NCI-H748 (cell line): ENCODE measurements around the gene GRM4.

ENCODE experiments used
- DNase-seq: peaks from one replicate; lab custom pipeline; 2025; ENCODE audit not compliant: unreplicated experiment; lab: John Stamatoyannopoulos, UW

The GRM4 gene

DNA sequence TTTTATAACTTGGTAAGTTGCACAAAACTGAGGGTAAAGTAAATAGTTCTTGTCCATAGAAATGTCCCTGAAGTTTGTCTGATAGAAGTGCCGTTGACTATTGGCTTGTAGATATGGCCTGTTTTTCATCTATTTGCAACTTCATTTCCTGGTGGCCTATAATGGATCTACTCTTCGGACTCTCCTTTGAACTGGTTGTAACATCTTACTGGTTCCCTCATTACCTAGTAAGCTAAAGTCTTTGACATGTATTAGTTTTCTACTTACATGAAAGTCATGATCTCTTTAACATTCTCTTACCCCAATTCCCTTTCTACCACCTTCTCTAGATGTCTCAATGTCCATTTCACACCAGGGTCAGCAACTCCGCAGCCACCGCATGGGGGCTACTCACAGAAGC is 146.3 kb downstream of the GRM4 start:
- no peak for DNase-seq

DNA sequence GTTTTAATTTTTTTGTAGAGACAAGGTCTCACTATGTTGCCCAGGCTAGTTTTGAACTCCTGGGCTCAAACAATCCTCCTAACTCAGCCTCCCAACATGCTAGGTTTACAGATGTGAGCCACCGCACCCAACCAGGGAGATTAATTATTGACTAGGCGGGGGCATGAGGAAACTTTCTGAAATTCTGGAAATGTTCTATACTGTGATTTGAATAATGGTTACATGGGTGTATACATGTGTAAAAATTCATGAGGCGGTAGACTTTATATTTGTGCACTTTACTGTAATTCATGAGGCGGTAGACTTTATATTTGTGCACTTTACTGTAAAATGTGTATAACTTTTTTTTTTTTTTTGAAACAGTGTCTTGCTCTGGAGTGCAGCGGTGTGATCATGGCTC is 147.2 kb downstream of the GRM4 start:
- DNase-seq = no peak

DNA sequence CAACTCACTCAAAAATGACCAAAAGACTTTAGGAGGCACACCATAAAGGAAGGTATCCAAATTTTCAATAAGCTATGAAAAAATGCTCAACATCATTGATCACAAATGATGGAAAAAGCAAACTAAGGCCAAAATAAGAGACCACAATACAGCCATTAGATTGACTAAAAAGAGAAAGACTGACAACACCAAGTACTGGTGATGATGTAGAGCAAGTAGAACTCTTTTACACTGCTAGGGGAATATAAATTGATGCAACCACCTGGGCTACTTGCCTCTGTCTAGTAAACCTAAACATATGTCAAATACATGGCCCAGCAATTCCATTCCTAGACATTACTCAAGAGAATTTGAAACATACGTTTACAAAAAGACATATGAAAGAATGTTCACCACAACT is 148.6 kb downstream of the GRM4 start:
- no peak for DNase-seq

DNA sequence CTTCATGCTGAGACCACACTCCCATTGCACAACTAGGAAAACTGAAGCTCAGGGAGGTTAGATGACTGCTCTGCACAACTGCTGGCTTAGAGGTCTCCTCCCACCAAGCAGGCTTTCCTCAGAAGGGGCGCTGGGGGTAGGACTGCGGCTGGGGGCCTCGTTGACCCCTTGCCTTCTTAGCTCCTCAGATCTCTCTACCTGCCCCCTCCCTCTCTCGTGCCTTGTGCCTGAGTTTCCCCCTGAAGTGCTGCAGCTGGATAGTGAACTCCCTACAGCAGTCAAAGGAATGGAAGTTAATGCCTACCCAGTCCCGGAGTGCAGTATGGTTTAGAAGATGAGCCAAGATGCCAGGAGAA is 149.8 kb downstream of the GRM4 start:
- no peak for DNase-seq

DNA sequence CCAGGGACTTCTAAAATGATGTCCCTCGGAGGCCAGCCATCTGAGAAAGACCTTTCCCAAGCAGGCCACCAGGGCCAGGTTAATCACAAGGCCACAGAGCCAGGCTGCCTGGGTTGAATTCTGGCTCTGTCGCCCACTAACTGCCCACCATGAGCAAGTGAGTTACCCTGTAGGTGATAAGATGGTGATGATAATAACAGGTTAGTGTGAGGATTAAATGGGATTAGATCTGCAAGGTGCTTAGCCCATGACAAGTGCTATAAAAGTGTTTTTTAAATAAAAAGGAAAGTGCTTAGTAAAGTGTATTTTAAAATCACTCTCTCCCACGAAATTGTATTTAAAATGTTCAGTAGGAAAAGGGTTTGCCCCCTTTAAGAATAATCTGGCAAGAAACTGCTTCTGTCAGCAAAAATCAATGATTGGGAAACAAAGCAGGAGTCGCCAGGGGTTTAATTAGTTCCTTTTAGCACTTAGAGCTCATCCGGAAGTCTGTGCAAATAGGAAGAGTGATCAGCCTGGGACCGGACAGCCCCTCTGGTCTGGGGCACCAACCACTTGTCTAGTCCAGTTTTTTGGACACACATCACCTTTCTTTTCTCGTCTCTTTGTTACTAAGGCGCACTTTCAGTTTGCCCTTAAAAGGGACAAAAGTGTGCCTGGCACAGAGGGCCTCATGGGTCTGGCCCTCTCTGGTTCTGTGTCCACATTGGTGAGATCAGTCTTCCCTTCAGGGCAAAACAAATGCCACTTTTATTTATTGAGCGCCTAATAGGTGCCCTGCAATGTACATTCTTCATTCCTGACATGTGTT is 150.4 kb downstream of the GRM4 start:
- DNase-seq = no peak

DNA sequence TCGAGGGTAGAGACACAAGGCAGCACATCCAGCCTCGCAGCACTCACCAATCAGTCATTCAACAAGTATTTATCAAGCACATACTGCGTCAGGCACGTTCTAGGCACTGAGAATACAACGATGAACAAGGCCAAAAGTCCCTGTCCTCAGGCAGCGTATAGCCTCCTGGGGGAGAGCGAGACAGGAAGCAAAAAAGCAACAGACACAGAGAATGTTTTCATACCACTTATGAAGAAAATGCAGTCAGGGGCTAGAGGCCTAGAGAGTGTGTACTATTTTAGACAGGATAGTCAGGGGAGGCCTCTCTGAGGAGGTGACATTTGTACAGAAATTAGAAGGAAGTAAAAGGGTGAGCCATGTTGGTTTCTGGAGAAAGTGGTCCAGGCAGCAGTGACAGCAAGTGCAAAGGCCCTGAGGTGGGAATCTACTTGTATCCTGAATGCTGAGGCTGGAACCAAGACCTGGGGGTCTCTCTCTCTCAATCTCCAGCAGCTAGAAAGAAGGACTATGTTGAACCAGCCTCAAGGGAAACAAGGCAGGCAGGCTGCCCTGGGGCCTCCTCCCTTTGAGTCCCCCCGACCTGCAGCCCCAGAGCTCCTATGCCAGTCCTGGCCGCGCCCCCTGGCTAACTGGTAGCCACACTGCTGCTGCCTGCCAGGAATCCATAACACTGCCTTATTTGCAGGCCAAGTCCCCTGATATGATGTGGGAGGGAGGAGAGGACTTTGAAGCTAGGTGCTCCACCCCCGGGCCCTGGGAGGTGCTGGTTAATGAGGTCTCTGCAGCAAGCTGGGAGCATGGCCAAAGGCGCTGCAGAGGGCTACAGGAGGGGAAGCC is 151.2 kb downstream of the GRM4 start:
- no peak for DNase-seq

DNA sequence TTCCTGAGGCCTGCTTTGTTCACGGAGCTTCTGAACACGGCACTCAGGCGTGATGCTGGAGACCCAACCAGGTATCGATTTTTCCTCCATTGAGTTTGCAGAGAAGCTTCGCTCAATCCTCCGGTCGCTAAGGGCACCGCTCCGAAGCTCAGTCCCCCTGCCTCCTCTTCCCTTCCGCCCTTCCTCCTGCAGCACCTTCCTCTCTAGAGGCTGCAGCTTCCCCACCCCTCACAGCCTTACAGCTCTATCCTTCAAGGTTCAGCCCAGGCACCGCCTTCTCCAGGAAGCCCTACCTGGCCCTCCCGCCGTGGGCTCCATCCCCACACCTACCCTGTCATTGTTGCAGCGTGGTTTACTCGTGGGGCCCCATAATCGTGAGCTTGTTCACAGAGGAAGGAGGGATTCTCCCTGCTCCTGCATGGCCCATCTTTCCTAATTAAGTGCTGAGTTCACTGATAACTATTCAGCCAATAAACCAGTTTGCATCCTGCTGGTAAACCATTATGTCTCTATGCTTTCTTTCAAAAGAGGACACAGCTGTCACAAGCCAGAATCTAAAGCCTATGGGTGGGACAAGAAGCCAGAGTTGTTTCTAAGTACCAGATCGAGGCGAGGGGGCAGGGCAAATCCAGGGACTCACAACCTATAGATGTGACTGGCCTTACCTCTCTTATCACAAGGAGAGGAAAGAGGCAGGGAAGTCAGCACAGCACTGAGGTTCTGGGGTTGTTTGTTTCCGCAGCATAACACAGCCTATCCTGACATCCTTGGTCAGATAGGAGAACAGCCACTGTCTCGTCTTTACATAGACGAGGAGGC is 152.0 kb downstream of the GRM4 start:
- DNase-seq = no peak

DNA sequence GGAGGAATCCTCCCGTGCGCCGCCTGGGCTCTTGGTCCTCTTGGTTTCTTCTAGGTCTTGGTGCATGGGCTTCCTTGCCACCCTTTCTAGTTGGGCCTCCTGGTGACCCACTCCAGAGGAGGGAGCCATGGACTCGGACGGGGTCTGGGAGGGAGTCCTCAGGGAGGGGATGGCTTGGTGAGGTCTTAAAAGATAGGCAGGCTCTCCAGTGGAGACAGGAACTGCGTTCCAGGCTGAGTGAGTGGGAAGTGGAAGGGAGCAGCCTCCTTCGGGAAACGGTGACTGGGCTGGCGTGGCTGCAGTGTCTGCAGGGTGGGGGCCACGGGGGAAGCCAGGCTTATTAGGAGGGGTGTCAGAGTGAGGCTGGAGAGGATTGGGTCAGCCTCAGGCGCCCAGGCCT is 152.8 kb downstream of the GRM4 start:
- no peak for DNase-seq

DNA sequence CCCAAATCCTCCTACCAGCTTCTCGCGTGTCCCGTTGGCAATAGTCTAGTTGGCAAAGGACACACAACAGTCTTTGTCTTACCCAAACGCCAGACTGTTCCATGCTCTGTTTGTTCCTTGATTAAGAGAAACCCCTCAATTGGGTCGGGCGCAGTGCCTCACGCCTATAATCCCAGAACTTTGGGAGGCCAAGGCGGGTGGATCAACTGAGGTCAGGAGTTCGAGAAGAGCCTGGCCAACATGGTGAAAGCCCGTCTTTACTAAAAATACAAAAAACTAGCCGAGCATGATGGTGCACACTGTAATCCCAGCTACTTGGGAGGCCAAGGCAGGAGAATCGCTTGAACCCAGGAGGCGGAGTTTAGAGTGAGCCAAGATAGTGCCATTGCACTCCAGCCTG is 153.7 kb downstream of the GRM4 start:
- no peak for DNase-seq

DNA sequence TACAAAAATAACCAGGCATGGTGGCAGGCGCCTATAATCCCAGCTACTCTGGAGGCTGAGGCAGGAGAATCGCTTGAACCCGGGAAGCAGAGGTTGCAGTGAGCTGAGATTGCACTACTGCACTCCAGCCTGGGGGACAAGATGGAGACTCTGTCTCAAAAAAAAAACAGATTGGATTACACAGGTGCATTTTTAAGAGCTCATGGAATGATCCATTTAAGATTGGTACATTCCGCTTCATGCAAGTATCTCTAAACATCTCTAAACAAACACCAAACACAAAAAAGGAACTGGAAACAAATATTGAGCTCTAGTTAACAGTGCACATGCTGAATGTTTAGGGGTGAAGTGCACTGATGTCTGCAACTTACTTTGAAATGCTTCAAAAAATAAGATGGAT is 154.3 kb downstream of the GRM4 start:
- DNase-seq = no peak

DNA sequence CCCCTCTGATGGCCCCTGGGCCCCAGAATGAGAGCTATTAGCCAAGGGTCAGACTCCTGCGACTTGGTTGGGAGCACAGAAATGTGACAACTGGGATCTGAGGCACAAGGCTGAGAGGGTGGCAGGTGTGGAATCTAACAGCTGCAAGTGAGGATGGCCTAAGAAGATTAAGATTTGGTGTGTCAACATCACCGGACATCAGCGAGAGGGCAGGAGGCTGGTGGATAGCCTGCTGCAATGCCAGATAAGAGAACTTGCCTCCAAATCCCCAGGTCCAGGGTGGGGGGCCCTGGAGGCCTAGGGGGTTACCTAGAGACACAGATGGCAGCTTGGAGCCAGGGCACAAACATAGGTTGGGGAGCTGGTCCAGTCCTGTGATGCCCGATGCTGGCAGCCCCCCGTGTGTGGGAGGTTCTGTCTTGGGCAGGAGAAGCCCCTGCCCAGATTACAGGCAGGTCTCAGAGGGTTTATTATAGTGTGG is 155.8 kb downstream of the GRM4 start:
- no peak for DNase-seq

DNA sequence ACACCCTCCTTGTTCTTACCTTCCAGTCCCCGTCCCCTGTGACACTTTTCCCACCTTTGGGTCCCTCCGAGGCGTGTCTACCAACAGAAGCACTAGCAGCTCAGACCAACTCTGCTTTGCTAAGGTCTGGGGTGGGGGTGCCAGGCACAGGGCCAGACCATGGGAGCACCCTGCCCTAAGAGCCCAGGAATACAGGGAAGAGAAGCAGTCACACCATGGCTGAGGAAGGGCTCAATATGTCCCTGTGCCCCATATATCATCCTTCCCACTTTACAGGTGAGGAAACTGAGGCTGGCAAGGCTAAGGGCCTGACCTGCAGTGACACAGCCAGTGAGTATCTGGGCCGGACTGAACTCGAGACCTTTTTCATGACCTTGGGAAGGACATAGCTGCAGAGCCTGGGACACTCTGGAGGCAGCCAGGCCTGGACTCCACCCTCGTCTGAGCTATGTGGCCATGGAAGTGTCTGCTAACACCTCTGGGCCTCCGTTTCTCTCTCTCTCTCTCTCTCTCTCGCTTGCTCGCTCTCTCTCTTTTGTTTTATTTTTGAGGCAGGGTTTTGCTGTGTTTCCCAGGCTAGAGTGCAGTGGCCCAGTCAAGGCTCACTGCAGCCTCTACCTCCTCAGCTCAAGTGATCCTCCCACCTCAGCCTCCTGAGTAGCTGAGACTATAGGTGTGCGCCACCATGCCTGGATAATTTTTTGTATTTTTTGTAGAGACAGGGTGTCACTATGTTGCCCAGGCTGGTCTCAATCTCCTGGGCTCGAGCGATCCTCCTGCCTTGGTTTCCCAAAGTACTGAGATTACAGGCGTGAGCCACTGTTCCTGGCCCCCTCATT is 156.7 kb downstream of the GRM4 start:
- no peak for DNase-seq

DNA sequence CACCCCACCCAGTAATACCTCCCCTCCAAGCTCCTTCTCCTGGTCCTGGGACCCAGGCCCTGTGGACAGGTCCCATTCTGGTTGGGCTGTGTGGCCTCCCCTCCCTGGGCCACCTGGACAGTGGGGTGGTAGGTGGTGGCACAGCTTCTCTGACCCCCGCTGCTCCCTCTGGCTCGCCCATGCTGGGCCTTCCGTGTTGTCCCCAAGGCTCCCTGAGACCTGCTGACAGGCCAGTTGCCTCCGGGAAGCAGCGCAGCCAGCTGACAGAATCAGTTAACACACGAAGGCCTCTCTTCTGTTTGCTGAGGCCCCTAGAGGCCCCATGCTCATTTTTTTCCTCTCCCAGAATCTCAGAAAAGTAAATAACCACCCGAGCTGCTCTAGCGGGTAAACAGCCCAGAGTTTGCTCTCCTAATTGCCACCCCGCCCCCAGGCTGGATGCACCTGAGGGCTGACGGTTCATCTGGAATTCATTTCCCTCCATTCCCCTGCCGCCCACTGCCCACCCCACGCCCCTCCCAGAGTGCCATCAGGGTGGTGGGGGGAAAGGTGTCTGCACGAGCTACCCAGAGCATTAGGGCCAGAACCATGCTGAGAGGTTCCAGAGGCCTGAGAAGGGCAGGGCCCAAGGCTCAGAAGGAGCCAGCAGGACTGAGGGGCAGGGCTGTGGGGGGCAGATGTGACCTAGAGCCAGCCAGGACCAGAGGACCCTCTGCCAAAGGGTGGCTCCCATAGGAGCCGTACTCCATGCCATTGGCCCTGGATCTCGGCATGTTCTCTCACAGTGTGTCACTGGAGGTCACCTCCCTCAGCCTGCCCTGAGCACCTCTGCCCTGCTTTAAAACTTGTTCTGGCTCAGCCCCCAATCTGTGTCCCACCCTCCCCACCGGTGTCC is 157.5 kb downstream of the GRM4 start:
- peak; percentile 99 for DNase-seq

DNA sequence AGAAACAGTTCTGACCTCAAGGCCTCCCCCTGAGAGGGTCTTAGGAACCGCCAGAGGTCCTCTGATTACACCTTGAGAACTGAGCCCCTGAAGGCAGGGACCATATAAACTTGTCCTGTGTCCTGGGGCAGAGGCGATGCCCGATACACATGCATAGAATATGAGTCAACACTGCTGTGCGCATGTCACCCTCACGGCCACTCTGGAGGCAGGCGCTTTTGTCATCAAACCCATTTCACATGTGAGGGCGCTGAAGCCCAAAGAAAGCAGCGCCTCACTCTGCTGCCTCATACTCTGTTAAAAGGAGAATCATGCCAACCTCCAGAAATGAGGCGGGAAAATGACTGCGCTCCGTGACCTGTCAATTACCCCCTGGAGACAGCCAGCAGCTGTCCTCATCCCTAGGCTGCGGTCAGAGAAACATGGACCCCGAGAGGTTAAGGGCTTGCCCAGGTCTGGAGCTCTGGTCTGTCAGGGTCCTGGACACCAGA is 158.3 kb downstream of the GRM4 start:
- peak; percentile 89 for DNase-seq

DNA sequence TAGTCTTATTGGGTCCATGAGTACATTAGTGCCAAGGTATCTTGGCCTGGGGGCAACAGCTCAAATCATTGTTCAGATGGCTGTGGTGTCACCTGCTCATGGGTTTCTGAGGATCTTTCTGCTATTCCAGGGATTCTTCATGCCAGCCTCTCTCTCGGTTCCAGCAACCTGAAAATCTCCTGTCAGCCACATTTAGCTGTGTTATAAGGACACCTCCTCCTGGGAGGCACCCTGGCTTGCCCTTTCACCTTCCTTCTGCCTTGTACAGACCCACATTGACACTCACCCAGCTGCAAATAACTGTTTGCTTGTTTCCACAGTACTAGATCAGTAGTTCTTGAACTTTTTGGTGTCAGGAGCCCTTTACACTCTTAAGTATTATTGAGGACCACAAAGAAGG is 159.9 kb downstream of the GRM4 start:
- DNase-seq = no peak

DNA sequence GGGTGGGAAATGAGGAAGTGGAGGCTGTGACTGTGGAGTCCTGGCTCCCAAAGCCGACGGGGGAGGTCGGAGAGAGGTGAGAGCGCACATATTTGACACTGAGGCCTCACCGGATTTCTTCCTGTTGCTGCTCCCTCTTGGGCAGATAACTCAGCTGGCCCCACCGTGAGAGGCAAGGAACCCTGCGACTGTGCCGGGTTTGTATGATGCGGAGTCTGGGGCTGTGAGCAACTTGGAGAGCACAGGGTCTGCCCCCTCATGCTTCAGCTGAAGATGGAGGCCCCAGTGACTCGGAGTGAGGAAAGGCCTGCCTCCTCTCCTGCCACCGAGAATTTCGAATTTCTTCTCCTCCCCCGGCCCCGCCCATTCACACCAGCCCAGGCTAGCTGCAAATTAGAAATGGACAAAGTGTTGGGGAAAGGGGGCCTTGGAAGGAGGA is 160.6 kb downstream of the GRM4 start:
- DNase-seq = no peak

DNA sequence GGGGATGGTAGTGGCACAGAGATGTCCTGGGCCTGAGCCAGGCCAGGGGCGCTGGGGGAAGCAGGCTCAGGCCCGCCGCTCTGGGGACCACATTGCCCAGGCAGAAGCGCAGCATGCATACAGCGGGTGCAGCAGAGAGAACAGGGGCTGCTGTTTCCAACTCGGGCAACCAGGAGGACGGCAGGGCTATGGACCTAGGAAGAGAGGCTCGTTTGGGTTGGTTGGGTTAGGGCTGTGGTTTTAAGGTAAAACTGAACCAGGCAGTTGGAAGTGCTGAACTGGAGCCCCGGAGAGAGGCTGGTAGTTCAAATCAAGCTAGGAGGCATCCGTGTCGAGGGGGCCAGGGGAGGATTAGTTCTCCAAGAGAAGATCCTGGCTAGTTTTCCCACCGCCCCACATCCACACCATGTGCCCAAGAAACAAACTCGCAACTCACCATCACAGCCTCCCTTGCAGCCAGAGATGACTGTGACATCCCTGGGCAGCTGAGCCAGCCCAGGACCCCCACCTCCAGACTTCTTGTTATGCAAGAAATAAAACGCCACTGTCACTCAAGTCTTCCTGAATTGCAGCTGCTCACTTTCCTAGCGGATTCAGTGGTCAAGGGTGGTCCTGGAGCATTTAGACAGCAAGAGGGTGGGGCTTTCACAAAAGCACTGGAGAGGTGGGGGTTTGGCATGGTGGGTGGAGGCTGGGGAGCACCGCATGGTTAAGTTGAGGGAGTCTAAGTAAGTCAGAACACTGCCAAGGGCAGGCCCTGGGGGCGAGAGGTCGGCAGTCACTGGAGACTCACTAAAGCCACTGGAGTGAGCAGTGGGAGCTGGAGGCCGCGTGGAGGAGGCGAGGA is 161.2 kb downstream of the GRM4 start:
- no peak for DNase-seq

DNA sequence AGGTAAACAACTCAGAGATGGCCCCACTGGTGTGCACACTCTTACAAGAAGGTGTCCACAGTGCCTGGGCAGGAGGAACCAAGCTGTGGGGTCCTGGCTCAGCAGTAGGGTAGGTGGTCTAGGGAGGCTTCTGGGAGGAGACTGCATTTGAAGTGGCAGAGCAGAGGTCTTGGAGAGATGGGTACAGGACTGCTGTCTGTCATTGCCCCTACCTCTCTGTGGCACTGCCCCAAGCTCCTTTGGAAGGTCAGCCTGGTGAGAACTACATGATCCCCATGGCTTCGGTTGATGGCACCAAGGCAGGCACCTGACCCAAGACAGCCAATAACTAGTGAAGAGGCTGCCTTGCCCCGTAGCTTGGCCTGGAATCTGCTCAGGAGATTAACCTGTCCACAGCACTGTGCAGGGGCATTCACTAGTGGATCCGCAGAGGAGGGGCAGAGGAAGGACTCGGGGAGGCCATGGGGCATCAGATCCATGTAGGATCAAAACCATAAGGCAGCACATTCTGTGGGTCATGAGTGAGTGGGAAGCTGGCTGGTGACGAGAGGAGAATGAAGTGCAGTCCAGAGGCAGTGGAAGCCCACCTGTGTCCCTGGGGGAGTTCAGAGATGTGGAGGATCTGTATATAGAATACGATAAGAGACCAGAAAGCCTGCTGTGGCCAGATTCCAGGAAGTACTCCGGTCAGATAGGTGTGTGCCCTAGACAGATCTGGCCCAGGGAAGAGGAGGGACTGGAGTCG is 162.0 kb downstream of the GRM4 start:
- no peak for DNase-seq
